ENCODE data around the gene USP7.
"Not testable (repeated sequence)": the region's sequence is repeated elsewhere in the genome, so short reads cannot be mapped to it uniquely, and the experiment has no call there.

USP7 gene

DNA sequence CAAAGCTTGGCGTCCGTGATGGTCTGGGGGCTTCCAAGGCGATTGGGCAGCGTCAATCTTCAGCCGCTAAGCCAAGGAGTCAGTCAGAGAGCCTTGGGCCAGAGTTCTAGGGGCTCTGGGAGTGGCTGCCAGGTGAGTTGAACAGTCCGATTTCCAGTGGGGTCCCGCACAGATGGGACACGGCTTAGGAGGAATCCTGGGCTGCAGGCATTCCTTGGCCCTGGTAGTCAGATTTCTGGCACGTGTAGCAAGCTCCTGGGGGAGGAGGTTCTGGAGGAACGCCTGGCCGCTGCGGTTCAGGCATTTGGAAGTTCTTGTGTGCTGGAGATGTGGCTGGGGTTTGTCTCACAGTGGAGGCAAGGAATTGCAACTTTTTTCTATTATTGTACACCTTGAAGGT lies 120.4 kb downstream of the USP7 start:
- not testable (repeated sequence) for DNase-seq (ENCODE audit: low spot score)

Measured in HuH-7.5 (cell line).